DND-41 (cell line): ENCODE measurements around the gene CSTB.

ENCODE experiments used
- ATAC-seq: fragments of 200-7000 bp; cut with Tn5 transposase; 3 replicates; pipeline ENCODE4 v1.9.1; 2021; ENCODE audit warnings: low read depth; ENCODE audit not compliant: insufficient read depth
- DNase-seq: peaks from one replicate; pipeline ENCODE4 v3.0.0-alpha.2; 2020
- H2AFZ ChIP-seq: 2 replicates; pipeline ENCODE4 v1.6.0; 2012; ENCODE audit warnings: low read depth, low read length
- H3K27ac ChIP-seq: 2 replicates; pipeline ENCODE4 v1.5.1; 2012; ENCODE audit warnings: low read length, inconsistent platforms
- H3K27me3 ChIP-seq: fragments of 200-600 bp; sonication (generic); 2 replicates; pipeline ENCODE4 v1.6.0; 2012; ENCODE audit warnings: low read length, mild to moderate bottlenecking, inconsistent platforms; ENCODE audit not compliant: insufficient read depth, poor library complexity
- H3K36me3 ChIP-seq: 2 replicates; pipeline ENCODE4 v1.5.1; 2012; ENCODE audit warnings: low read length, inconsistent platforms; ENCODE audit not compliant: insufficient read depth
- H3K4me1 ChIP-seq: 2 replicates; pipeline ENCODE4 v1.5.1; 2012; ENCODE audit warnings: mild to moderate bottlenecking, low read length; ENCODE audit not compliant: insufficient read depth
- H3K4me2 ChIP-seq: 2 replicates; pipeline ENCODE4 v1.6.0; 2012; ENCODE audit warnings: mild to moderate bottlenecking, moderate library complexity, low read length, inconsistent platforms; ENCODE audit not compliant: insufficient read depth
- H3K4me3 ChIP-seq, 2 experiments: fragments of 200-600 bp in 1 of 2; shearing (Covaris generic) in 1 of 2; 2 replicates each; pipeline ENCODE4 v1.5.1; 2012 to 2016; ENCODE audit warnings: inconsistent platforms in 2 of 2, low read length in 2 of 2, mild to moderate bottlenecking in 2 of 2, low read depth in 1 of 2, moderate library complexity in 1 of 2
- H3K79me2 ChIP-seq: 2 replicates; pipeline ENCODE4 v1.6.0; 2012; ENCODE audit warnings: low read length, inconsistent platforms; ENCODE audit not compliant: insufficient read depth
- H3K9ac ChIP-seq: 2 replicates; pipeline ENCODE4 v1.6.0; 2012; ENCODE audit warnings: low read depth, mild to moderate bottlenecking, inconsistent platforms, low read length, moderate library complexity
- H3K9me3 ChIP-seq: 2 replicates; pipeline ENCODE4 v1.5.1; 2012; ENCODE audit warnings: low read length, moderate library complexity, mild to moderate bottlenecking, inconsistent platforms; ENCODE audit not compliant: insufficient read depth, severe bottlenecking
- H4K20me1 ChIP-seq: 2 replicates; pipeline ENCODE4 v1.6.0; 2012; ENCODE audit warnings: low read length; ENCODE audit not compliant: insufficient read depth
- EZH2 ChIP-seq: IDR thresholded peaks from 3 replicates; pipeline ENCODE4 v1.6.1; 2012; ENCODE audit warnings: borderline replicate concordance, low read depth, mild to moderate bottlenecking, moderate library complexity, low read length, inconsistent platforms; ENCODE audit not compliant: severe bottlenecking
- TF ChIP-seq, protein P1 (sequence below): IDR thresholded peaks from 2 replicates; pipeline ENCODE4 v1.5.1; 2012; ENCODE audit warnings: borderline replicate concordance, low read length, moderate library complexity, mild to moderate bottlenecking; ENCODE audit not compliant: poor library complexity, severe bottlenecking; ENCODE audit errors: extremely low read depth

The CSTB gene

DNA sequence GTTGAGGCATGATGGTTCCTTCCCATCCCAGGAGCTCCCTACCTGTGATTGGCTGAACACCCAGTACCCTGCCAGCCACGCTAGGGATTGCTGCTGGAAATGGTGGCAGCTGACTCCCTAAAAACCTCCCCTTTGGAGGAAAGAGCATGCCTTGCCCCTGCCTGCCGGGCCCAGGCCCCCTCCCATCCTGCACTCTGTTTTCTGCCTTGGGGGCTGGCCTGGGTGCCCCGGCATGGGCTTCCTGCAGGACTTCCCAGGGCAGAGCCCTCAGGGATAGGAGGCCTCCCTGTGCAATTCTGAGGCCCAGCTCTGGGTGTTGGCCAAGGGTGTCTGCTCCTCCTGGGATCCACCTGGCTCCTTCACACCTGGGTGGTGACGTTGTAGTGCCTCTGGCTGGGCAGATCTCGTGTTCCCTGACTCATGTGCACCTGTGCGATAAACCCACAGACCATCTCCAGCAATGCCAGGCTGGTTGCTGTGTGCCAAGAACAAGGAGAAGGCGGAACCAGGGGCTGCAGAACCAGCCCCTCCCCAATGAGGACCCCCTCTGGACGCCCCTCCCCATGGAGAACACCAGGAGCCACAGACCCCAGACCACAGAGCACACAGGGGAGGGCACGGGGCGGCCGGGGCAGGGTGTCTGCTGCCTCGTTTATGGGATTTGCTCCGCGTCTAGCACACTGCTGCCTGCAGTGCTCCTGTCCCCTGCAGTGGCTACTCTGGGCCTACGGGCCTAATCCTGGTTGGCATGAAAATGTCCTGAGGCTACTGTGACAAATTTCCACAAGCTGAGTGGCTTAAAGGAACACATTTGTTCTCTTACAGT, 13.6 kb downstream of the CSTB start:
- H3K4me1 ChIP-seq = no peaks in the 10 kb centered on the region
- H4K20me1 ChIP-seq = no peaks in the 10 kb centered on the region
- H3K79me2 ChIP-seq = no peaks in the 10 kb centered on the region
- H3K27me3 ChIP-seq = no peaks in the 10 kb centered on the region
- no peak overlapping the region for H3K4me3 ChIP-seq
- H3K9me3 ChIP-seq = no peaks in the 10 kb centered on the region
- H3K4me2 ChIP-seq = no peak overlapping the region
- DNase-seq (no peak), ATAC-seq (no peak)
- no peak for TF ChIP-seq EZH2
- TF ChIP-seq, protein P1, sequence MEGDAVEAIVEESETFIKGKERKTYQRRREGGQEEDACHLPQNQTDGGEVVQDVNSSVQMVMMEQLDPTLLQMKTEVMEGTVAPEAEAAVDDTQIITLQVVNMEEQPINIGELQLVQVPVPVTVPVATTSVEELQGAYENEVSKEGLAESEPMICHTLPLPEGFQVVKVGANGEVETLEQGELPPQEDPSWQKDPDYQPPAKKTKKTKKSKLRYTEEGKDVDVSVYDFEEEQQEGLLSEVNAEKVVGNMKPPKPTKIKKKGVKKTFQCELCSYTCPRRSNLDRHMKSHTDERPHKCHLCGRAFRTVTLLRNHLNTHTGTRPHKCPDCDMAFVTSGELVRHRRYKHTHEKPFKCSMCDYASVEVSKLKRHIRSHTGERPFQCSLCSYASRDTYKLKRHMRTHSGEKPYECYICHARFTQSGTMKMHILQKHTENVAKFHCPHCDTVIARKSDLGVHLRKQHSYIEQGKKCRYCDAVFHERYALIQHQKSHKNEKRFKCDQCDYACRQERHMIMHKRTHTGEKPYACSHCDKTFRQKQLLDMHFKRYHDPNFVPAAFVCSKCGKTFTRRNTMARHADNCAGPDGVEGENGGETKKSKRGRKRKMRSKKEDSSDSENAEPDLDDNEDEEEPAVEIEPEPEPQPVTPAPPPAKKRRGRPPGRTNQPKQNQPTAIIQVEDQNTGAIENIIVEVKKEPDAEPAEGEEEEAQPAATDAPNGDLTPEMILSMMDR = no peak
- no peak overlapping the region for H3K9ac ChIP-seq
- H2AFZ ChIP-seq = no peak overlapping the region
- no peak overlapping the region for H3K27ac ChIP-seq
- no peaks in the 10 kb centered on the region for H3K36me3 ChIP-seq

DNA sequence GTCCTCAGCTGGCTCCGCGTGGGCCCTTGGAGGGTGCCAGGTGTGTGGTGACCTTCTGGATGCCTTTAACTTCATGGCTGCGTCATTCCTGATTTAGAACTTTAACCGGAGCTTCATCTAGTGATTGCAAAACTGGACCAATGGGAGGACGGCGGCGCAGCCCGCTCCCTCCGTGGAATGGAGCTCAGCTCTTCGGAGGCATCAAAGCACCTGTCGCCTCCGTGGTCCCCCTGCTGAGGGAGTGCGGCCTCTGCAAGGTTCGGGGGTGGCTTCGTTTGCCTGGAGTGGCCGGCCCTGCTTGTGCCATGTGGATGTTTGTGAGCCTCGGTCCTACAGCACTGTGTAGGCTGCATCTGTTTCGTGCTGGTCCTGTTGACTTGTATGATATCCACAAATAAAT, 14.2 kb downstream of the CSTB start:
- TF ChIP-seq, protein P1 = no peak
- no peak for TF ChIP-seq EZH2
- peaks cover 3% of the 10 kb centered on the region; the same call in 1 of the 2 replicates for H3K36me3 ChIP-seq
- H3K4me3 ChIP-seq = no peak overlapping the region
- no peaks in the 10 kb centered on the region for H4K20me1 ChIP-seq
- no peaks in the 10 kb centered on the region for H3K4me1 ChIP-seq
- no peaks in the 10 kb centered on the region for H3K27me3 ChIP-seq
- H2AFZ ChIP-seq = no peak overlapping the region
- no peaks in the 10 kb centered on the region for H3K79me2 ChIP-seq
- no peaks in the 10 kb centered on the region for H3K9me3 ChIP-seq
- ATAC-seq (no peak), DNase-seq (no peak)
- no peak overlapping the region for H3K27ac ChIP-seq
- H3K9ac ChIP-seq = no peak overlapping the region
- no peak overlapping the region for H3K4me2 ChIP-seq

DNA sequence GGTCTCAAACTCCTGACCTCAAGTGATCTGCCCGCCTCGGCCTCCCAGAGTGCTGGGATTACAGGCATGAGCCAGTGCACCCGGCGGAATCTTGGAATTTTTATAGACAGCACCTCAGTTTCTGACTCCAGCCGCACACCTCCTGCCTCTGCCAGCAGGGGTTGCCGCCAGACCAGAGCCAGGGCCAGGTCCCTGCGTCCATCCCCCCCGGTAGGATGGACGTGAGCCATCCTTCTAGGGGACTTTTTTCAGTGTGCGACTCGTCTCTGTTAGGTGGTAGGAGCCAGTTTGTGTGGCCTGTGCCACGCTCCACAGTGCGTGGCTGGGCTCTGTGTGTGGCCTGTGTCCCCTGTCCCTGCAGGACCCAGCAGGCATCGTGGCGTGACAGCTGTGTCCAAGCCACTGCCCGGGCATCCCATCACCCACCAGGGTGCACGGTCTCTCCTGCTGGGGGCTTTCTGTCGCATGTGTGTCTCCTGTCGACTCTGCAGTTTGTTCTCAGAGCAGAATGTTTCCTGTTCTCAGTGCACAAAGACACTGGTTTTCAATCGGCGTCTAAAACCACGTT, 15.6 kb downstream of the CSTB start:
- H3K9me3 ChIP-seq = no peaks in the 10 kb centered on the region
- DNase-seq (no peak), ATAC-seq (no peak)
- TF ChIP-seq, protein P1 = no peak
- no peak for TF ChIP-seq EZH2
- no peak overlapping the region for H3K4me3 ChIP-seq
- no peak overlapping the region for H2AFZ ChIP-seq
- no peaks in the 10 kb centered on the region for H3K27me3 ChIP-seq
- peaks cover 8% of the 10 kb centered on the region for H3K36me3 ChIP-seq
- no peak overlapping the region for H3K27ac ChIP-seq
- H3K79me2 ChIP-seq = no peaks in the 10 kb centered on the region
- H3K4me1 ChIP-seq = no peaks in the 10 kb centered on the region
- no peaks in the 10 kb centered on the region for H4K20me1 ChIP-seq
- H3K4me2 ChIP-seq = no peak overlapping the region
- no peak overlapping the region for H3K9ac ChIP-seq
